Uterus (tissue), 4 donors: ENCODE data around the gene CHAF1B. TPM values are rescaled to one million over a fixed set of nuclear protein-coding genes. Genes with fewer than 3 reads are reported as not detected.

Experiments used
- DNase-seq, 2 donors: peaks; one replicate each; pipeline ENCODE4 v3.0.0-alpha.2; 2019 to 2020
- H3K27ac ChIP-seq, 2 donors: fragments of 200-600 bp; sonication (generic); 1 replicate in 1 of 2; 2 replicates in 1 of 2; pipeline ENCODE4 v1.5.1; 2016 to 2018
- H3K27me3 ChIP-seq, 2 donors: fragments of 200-600 bp; sonication (generic); one replicate each; pipeline ENCODE4 v1.5.1; 2018 to 2019; ENCODE audit warnings: control low read depth in 1 of 2
- H3K36me3 ChIP-seq, 2 donors: fragments of 200-600 bp; sonication (generic); one replicate each; pipeline ENCODE4 v1.5.1; 2019; ENCODE audit warnings: control low read depth in 1 of 2
- H3K4me1 ChIP-seq, 2 donors: fragments of 200-600 bp; sonication (generic); one replicate each; pipeline ENCODE4 v1.5.1; 2018 to 2019; ENCODE audit warnings: control low read depth in 1 of 2
- H3K4me3 ChIP-seq, 2 donors: fragments of 200-600 bp; sonication (generic); 1 replicate in 1 of 2; 2 replicates in 1 of 2; pipeline ENCODE4 v1.5.1; 2018 to 2019; ENCODE audit warnings: mild to moderate bottlenecking in 1 of 2
- H3K9me3 ChIP-seq, 2 donors: fragments of 200-600 bp; sonication (generic); one replicate each; pipeline ENCODE4 v1.5.1; 2019; ENCODE audit warnings: control low read depth in 1 of 2
- POLR2A ChIP-seq, 2 donors: fragments of 450-650 bp; IDR thresholded peaks; one replicate each; pipeline ENCODE4 v1.6.1; 2016; ENCODE audit warnings: antibody characterized with exemption in 2 of 2, mild to moderate bottlenecking in 1 of 2, moderate library complexity in 1 of 2
- intact Hi-C: fragments of 100-400 bp; cut with DNase I; formaldehyde crosslinking; loops from one replicate; pipeline ENCODE4 v1.15.1; 2023; ENCODE audit warnings: low total_unique reads
- total RNA-seq, 4 donors: library from RNA; depleted of rRNA in 3 of 4; stranded (reverse); fragments of >200 nt in 3 of 4; gene quantifications; one replicate each; pipeline versions ENCODE4 v1.1.0 to v1.2.4, GENCODE V29; 2014 to 2023
- TF ChIP-seq, protein P1 (sequence below), 4 experiments: fragments of 200-600 bp in 2 of 4; fragments of 450-650 bp in 2 of 4; sonication (generic) in 2 of 4; IDR thresholded peaks; one replicate each; pipeline ENCODE4 v1.5.1; 2016 to 2019; ENCODE audit warnings: antibody characterized with exemption in 4 of 4, mild to moderate bottlenecking in 2 of 4, moderate library complexity in 1 of 4
- donor health status: DM: yes; HTN: yes; CAD: no.

The CHAF1B gene
- total RNA-seq, 4 donors from 2014 or later = under 0.01 to 3.9 (median 2.2) TPM

GRCh38 chr21:36424592-36424991, 39.4 kb downstream of the CHAF1B start:
- DNase-seq = no peak
- Histone ChIP-seq H3K9me3 (no peaks in the 10 kb centered on the region), H3K27ac (no peak overlapping the region), H3K36me3 (no peaks in the 10 kb centered on the region), H3K4me3 (no peak overlapping the region), H3K4me1 (no peaks in the 10 kb centered on the region), H3K27me3 (no peaks in the 10 kb centered on the region)
- TF ChIP-seq POLR2A (IDR thresholded peaks at IDR 0.05) = no peak
- TF ChIP-seq, protein P1, sequence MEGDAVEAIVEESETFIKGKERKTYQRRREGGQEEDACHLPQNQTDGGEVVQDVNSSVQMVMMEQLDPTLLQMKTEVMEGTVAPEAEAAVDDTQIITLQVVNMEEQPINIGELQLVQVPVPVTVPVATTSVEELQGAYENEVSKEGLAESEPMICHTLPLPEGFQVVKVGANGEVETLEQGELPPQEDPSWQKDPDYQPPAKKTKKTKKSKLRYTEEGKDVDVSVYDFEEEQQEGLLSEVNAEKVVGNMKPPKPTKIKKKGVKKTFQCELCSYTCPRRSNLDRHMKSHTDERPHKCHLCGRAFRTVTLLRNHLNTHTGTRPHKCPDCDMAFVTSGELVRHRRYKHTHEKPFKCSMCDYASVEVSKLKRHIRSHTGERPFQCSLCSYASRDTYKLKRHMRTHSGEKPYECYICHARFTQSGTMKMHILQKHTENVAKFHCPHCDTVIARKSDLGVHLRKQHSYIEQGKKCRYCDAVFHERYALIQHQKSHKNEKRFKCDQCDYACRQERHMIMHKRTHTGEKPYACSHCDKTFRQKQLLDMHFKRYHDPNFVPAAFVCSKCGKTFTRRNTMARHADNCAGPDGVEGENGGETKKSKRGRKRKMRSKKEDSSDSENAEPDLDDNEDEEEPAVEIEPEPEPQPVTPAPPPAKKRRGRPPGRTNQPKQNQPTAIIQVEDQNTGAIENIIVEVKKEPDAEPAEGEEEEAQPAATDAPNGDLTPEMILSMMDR (IDR thresholded peaks at IDR 0.05) = no peak
- intact Hi-C loops = no loop called here

GRCh38 chr21:36425286-36425685, 40.1 kb downstream of the CHAF1B start:
- no peak overlapping the region for H3K27ac ChIP-seq
- no peaks in the 10 kb centered on the region for H3K27me3 ChIP-seq
- no peaks in the 10 kb centered on the region for H3K36me3 ChIP-seq
- intact Hi-C loops = no loop called here
- no peaks in the 10 kb centered on the region for H3K4me1 ChIP-seq
- TF ChIP-seq, protein P1 (IDR thresholded peaks at IDR 0.05) = no peak
- no peak for TF ChIP-seq POLR2A (IDR thresholded peaks at IDR 0.05)
- DNase-seq = no peak
- no peaks in the 10 kb centered on the region for H3K9me3 ChIP-seq
- no peak overlapping the region for H3K4me3 ChIP-seq

- Histone ChIP-seq H3K36me3 (no peaks in the 10 kb centered on the region), H3K9me3 (no peaks in the 10 kb centered on the region), H3K4me3 (no peak overlapping the region), H3K27me3 (no peaks in the 10 kb centered on the region), H3K27ac (no peak overlapping the region), H3K4me1 (no peaks in the 10 kb centered on the region)
- DNase-seq = no peak
- intact Hi-C loops = no loop called here
- TF ChIP-seq, protein P1 (IDR thresholded peaks at IDR 0.05) = no peak
- no peak for TF ChIP-seq POLR2A (IDR thresholded peaks at IDR 0.05)
Measured at GRCh38 chr21:36427502-36427901, 42.3 kb downstream of the CHAF1B start.

DNA sequence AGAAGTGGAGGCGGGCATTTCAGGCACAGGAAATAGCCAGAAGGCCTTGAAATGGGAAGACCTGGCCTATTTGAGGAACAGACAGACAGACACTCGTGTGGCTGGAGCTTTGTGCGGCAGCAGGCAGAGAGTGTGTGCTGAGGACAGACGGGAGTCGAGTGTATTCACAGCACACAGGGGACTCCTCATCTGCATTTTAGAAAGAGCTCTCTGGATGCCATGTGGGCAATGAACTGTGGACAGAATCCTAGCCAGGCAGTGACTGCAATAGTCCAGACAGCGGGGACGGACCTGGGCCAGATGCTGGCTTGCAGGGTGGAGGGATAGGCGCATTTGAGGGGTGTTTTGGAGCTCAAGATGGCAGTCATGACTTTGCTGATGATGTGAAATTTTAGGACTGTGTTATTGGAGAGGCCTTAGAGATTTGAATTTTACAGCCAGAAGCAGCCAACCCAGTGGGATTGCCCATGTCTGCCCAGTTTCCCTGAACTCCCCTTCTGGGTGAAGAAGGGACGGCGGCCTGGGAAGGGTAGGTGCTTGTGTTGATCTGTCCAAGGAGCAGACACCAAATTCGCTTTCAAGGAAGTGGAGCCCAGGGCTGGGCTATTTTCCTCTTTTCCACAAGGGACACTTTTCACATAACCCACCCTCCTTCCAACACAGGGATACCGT, 43.7 kb downstream of the CHAF1B start:
- Histone ChIP-seq H3K9me3 (no peaks in the 10 kb centered on the region), H3K27me3 (no peaks in the 10 kb centered on the region), H3K4me1 (no peaks in the 10 kb centered on the region), H3K4me3 (no peak overlapping the region), H3K36me3 (no peaks in the 10 kb centered on the region), H3K27ac (peak overlapping the region; percentile 77 to 91)
- TF ChIP-seq, protein P1 (IDR thresholded peaks at IDR 0.05) = no peak
- TF ChIP-seq POLR2A (IDR thresholded peaks at IDR 0.05) = no peak
- intact Hi-C loops = no loop called here
- no peak for DNase-seq

DNA sequence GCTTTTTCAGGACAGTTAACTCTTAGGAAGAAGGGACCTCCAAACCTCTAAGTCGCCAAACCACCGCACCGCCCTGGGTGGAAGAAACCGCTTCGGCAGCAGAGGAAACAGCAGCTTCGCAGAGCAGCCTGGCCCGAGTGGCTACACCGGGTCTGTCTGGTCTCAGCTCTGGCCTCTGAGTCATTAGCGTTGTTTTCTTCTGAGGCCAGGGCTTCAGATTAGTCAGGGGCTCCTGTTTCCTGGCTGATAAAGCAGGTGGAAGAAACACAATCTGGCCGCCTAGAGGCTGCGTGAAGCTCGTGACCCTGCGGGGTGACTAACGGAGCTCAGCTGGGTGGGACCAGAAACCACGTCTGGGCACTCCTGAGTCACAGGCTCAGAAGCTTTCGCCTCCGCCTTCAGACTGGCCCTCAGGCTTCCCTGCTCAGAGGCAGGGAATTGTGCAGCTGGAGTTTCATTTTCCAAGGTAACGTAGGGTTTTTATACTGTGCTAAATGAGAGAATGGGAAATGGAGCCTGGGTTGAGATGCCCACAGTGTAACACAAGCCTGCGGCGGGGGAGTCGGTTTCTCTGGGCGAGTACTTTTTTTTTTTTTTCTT, 44.9 kb downstream of the CHAF1B start:
- intact Hi-C loops = no loop called here
- peak; percentile 82 to 88 for DNase-seq

More for the DNA sequence above, 44.9 kb downstream of the CHAF1B start:
- no peaks in the 10 kb centered on the region for H3K9me3 ChIP-seq
- TF ChIP-seq, protein P1 (IDR thresholded peaks at IDR 0.05) = peak in 2 of 4 experiments; percentile 23 to 24
- peak; percentile 35 to 38 for TF ChIP-seq POLR2A (IDR thresholded peaks at IDR 0.05)
- peak overlapping the region; percentile 77 to 91 for H3K27ac ChIP-seq
- H3K4me1 ChIP-seq = no peaks in the 10 kb centered on the region
- H3K36me3 ChIP-seq = no peaks in the 10 kb centered on the region
- no peaks in the 10 kb centered on the region for H3K27me3 ChIP-seq
- peak overlapping the region; percentile 13 to 26 for H3K4me3 ChIP-seq
